ENCODE data around the gene GRIA3. TPM values are rescaled to one million over a fixed set of nuclear protein-coding genes. Genes with fewer than 3 reads are reported as not detected.

Gene GRIA3
- 0.26 and 0.51 TPM in 2 replicates for total RNA-seq

DNA sequence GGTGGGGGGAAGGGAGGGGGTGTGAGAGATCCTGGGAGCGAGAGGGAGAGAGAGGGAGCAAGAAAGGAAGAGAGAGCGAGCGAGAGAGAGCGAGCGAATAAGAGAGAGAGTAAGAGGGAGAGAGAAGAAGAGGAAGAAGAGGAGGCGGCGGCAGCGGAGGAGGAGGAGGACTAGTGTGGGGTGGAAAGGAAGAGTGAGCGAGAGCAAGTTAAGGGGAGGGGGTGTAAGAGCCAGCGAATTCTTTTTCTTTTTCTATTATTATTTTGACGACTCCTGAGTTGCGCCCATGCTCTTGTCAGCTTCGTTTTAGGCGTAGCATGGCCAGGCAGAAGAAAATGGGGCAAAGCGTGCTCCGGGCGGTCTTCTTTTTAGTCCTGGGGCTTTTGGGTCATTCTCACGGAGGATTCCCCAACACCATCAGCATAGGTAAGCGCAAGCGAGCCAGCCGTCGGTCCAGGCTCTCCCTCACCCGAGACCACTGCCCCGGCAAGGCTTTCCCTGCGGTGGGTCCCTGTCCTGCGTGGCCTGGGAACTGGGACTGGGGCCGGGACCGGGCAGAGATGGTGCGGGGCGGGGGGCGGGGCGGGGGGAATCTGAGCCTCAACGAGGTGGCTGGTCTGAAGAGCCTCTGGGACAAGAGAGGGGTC, at the start of gene GRIA3:
Gene GRIA3 (plus strand): TSS at position 60 of the 647 bp plus-strand sequence. CDS start 258 bp downstream, at position 318.
- DNase-seq (ENCODE audit: low read depth) (peak; percentile 22), FAIRE-seq (no peak)
- H3K36me3 ChIP-seq (ENCODE audit: control insufficient read depth, insufficient read depth, low read length) = no peaks in the 10 kb centered on the region
- H3K27me3 ChIP-seq (ENCODE audit: control insufficient read depth, insufficient read depth, low read length) = peaks cover 2% of the 10 kb centered on the region
- TF ChIP-seq, protein P1, sequence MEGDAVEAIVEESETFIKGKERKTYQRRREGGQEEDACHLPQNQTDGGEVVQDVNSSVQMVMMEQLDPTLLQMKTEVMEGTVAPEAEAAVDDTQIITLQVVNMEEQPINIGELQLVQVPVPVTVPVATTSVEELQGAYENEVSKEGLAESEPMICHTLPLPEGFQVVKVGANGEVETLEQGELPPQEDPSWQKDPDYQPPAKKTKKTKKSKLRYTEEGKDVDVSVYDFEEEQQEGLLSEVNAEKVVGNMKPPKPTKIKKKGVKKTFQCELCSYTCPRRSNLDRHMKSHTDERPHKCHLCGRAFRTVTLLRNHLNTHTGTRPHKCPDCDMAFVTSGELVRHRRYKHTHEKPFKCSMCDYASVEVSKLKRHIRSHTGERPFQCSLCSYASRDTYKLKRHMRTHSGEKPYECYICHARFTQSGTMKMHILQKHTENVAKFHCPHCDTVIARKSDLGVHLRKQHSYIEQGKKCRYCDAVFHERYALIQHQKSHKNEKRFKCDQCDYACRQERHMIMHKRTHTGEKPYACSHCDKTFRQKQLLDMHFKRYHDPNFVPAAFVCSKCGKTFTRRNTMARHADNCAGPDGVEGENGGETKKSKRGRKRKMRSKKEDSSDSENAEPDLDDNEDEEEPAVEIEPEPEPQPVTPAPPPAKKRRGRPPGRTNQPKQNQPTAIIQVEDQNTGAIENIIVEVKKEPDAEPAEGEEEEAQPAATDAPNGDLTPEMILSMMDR (IDR thresholded peaks at IDR 0.05; ENCODE audit: insufficient read depth, low read length, severe bottlenecking) = no peak
- peak within 1 kb of the TSS; percentile 29 for H3K4me3 ChIP-seq (ENCODE audit: low read depth, low read length)

DNA sequence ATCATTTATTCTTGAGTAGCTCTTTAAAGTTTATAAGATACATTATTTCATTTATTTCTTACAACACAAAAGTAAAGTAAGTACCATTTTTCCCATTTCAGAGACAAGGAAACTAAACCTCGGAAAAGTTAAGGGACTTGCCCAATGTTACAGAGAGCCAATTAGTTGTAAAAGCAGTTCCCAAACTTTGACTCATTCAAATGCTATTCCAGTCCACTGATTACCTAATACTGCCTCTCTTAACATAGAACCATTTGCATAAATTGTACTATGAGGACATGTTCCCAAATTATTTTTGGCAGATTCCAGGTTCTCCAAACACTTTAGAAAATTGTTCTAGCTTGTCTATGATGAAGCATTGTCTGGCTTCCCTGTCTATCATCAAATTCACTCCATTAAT, 45.6 kb upstream of the GRIA3 start:
- TF ChIP-seq, protein P1 (IDR thresholded peaks at IDR 0.05; ENCODE audit: insufficient read depth, low read length, severe bottlenecking) = no peak
- Histone ChIP-seq H3K4me3 (ENCODE audit: low read depth, low read length) (no peak overlapping the region), H3K36me3 (ENCODE audit: control insufficient read depth, insufficient read depth, low read length) (no peaks in the 10 kb centered on the region), H3K27me3 (ENCODE audit: control insufficient read depth, insufficient read depth, low read length) (no peaks in the 10 kb centered on the region)
- DNase-seq (ENCODE audit: low read depth) (peak; percentile 67), FAIRE-seq (no peak)

DNA sequence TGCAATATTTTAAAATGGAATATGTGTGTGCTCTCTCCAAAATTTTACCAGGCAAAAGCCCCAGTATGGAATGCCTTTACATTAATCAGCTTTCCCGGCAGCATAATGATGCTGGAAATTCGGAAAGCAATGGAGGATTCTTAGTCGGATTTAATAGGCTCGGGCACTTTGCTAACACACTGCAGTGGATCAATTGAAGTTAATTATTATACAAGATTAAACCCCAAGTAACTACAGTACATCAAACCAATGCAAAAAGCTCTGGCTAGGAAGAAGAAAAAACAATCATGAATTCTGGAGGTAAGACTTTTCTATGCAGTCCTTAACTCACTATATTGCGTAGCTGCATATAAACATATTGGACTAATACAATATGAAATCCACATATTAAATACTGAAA, 43.6 kb upstream of the GRIA3 start:
- TF ChIP-seq, protein P1 (IDR thresholded peaks at IDR 0.05; ENCODE audit: insufficient read depth, low read length, severe bottlenecking) = no peak
- Histone ChIP-seq H3K27me3 (ENCODE audit: control insufficient read depth, insufficient read depth, low read length) (no peaks in the 10 kb centered on the region), H3K4me3 (ENCODE audit: low read depth, low read length) (no peak overlapping the region), H3K36me3 (ENCODE audit: control insufficient read depth, insufficient read depth, low read length) (no peaks in the 10 kb centered on the region)
- DNase-seq (ENCODE audit: low read depth) (no peak), FAIRE-seq (no peak)

DNA sequence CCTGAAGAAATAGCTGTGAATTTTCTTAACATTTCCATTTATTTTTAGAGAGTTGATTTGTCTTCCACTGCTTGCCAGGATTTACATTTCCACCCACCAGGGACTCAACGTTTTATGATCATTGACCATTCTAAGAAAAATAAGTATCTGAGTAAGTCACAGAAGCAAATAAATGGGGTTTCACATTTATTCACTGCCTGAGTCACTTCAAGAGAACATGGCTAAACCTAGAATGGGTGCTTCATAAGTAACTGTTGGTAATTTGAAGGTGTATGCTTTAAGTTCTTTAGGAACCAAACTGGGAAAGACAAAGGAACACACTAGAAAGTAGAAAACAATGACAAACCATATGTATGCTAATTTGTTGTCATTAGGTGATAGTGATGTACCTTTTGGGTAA, 43.2 kb upstream of the GRIA3 start:
- TF ChIP-seq, protein P1 (IDR thresholded peaks at IDR 0.05; ENCODE audit: insufficient read depth, low read length, severe bottlenecking) = no peak
- no peak for DNase-seq (ENCODE audit: low read depth)
- H3K36me3 ChIP-seq (ENCODE audit: control insufficient read depth, insufficient read depth, low read length) = no peaks in the 10 kb centered on the region
- FAIRE-seq = no peak
- no peaks in the 10 kb centered on the region for H3K27me3 ChIP-seq (ENCODE audit: control insufficient read depth, insufficient read depth, low read length)
- H3K4me3 ChIP-seq (ENCODE audit: low read depth, low read length) = no peak overlapping the region

DNA sequence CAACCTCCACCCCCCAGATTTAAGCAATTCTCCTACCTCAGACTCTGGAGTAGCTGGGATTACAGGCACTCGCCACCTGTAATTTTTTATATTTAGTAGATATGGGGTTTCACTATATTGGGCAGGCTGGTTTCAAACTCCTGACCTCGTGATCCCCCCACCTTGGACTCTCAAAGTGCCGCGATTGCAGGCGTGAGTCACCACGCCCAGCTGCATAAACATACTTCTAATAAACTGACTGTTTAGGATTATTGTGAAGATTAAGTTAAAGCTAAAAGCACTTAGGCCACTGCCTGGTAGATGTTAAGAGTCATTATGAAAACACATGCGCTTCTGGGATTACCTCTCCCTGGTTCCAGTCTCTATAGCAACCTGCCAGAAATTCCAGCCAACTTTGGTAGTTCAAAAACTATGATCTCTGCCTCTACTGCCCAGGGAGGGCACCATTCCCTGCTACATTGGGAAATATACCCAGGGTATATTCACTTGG, 30.2 kb upstream of the GRIA3 start:
- FAIRE-seq (no peak), DNase-seq (ENCODE audit: low read depth) (no peak)
- TF ChIP-seq, protein P1 (IDR thresholded peaks at IDR 0.05; ENCODE audit: insufficient read depth, low read length, severe bottlenecking) = no peak
- Histone ChIP-seq H3K27me3 (ENCODE audit: control insufficient read depth, insufficient read depth, low read length) (no peaks in the 10 kb centered on the region), H3K36me3 (ENCODE audit: control insufficient read depth, insufficient read depth, low read length) (no peaks in the 10 kb centered on the region), H3K4me3 (ENCODE audit: low read depth, low read length) (no peak overlapping the region)

DNA sequence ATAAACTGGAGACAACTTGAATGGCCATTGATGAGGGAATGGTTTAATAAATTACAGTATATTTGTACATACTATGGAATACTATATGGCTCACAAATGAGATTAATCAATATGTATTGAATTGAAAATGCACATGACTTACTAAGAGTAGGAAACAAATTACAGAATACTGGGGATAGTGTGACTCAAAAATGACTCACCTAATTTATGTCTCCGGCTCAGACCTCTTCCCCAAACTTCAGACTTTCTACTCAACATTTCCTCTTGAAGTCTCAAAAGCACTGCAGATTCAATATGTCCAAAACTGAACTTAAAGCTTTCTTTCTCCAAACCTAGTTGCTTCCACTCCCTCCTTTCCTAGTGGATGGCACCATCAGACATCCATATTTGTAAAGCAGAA, 28.8 kb upstream of the GRIA3 start:
- peak; percentile 49 for DNase-seq (ENCODE audit: low read depth)
- Histone ChIP-seq H3K36me3 (ENCODE audit: control insufficient read depth, insufficient read depth, low read length) (no peaks in the 10 kb centered on the region), H3K4me3 (ENCODE audit: low read depth, low read length) (no peak overlapping the region), H3K27me3 (ENCODE audit: control insufficient read depth, insufficient read depth, low read length) (no peaks in the 10 kb centered on the region)
- TF ChIP-seq, protein P1 (IDR thresholded peaks at IDR 0.05; ENCODE audit: insufficient read depth, low read length, severe bottlenecking) = no peak
- no peak for FAIRE-seq
